HCT116 (cell line): ENCODE measurements around the gene DNAJB9.
"Not testable (repeated sequence)": the region's sequence is repeated elsewhere in the genome, so short reads cannot be mapped to it uniquely, and the experiment has no call there.

Experiments
- CBX3 ChIP-seq: IDR thresholded peaks from 2 replicates; pipeline ENCODE4 v1.6.1; 2012; ENCODE audit warnings: low read depth
- CEBPB ChIP-seq: IDR thresholded peaks from 2 replicates; pipeline ENCODE4 v1.6.1; 2012; ENCODE audit warnings: low read depth
- EZH2 ChIP-seq: fragments of 200-600 bp; sonication (generic); IDR thresholded peaks from 2 replicates; pipeline ENCODE4 v1.6.1; 2017; ENCODE audit warnings: antibody characterized with exemption, mixed run types
- POLR2A ChIP-seq: IDR thresholded peaks from 2 replicates; pipeline ENCODE4 v1.7.0; 2011; ENCODE audit warnings: borderline replicate concordance; ENCODE audit not compliant: insufficient read depth, insufficient read length; ENCODE audit errors: extremely low read depth
- RAD21 ChIP-seq: IDR thresholded peaks from 2 replicates; pipeline ENCODE4 v1.6.1; 2012; ENCODE audit warnings: low read depth, mild to moderate bottlenecking
- SIN3A ChIP-seq: IDR thresholded peaks from 2 replicates; pipeline ENCODE4 v1.6.1; 2012; ENCODE audit warnings: low read depth
- SP1 ChIP-seq: IDR thresholded peaks from 2 replicates; pipeline ENCODE4 v1.6.1; 2012; ENCODE audit warnings: low read depth
- SRF ChIP-seq: IDR thresholded peaks from 2 replicates; pipeline ENCODE4 v1.6.1; 2012; ENCODE audit warnings: low read depth
- TCF7L2 ChIP-seq: IDR thresholded peaks from 2 replicates; pipeline ENCODE4 v1.7.0; 2011; ENCODE audit warnings: borderline replicate concordance, inconsistent platforms; ENCODE audit not compliant: insufficient read depth, insufficient read length; ENCODE audit errors: extremely low read depth
- ZNF274 ChIP-seq: fragments of 200-500 bp; sonication (Bioruptor generic); IDR thresholded peaks from 2 replicates; pipeline ENCODE4 v1.6.1; 2014; ENCODE audit warnings: mild to moderate bottlenecking, low read depth, low read length, inconsistent platforms
- TF ChIP-seq, protein P1 (sequence below), 3 experiments: fragments of 200-600 bp in 1 of 3; sonication (generic) in 1 of 3; IDR thresholded peaks in 2 of 3; conservative IDR thresholded peaks in 1 of 3; 2 replicates each; pipeline ENCODE4 v1.5.1; 2012 to 2017; ENCODE audit warnings: low read depth in 2 of 3, low read length in 2 of 3, antibody characterized with exemption in 1 of 3, borderline replicate concordance in 1 of 3, control low read depth in 1 of 3, mild to moderate bottlenecking in 1 of 3, mixed read lengths in 1 of 3, mixed run types in 1 of 3, moderate library complexity in 1 of 3; ENCODE audit not compliant: insufficient read depth in 1 of 3
- TF ChIP-seq, protein P2 (sequence below): IDR thresholded peaks from 2 replicates; pipeline ENCODE4 v1.6.1; 2012; ENCODE audit warnings: low read depth
- TF ChIP-seq, protein P3 (sequence below): IDR thresholded peaks from 2 replicates; pipeline ENCODE4 v1.6.1; 2011; ENCODE audit warnings: mild to moderate bottlenecking, low read length, moderate library complexity; ENCODE audit not compliant: insufficient replicate concordance; ENCODE audit errors: extremely low read depth

DNA sequence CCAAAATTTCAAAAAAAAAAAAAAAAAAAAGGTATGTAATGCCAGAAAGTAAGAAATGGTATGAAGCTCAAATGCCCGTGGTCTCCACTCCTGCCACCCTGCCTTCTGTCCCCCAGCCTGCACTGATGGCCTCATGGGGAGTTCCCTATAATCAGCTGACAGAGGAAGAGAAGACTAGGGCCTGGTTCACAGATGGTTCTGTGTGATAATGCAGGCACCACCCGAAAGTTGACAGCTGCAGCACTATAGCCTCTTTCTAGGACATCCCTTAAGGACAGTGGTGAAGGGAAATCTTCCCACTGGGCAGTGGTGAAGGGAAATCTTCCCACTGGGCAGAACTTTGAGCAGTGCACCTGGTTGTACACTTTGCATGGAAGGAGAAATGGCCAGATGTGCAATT is 31.4 kb upstream of the DNAJB9 start:
- not testable (repeated sequence) for TF ChIP-seq EZH2, TCF7L2, POLR2A, CEBPB, SRF, RAD21, SP1, ZNF274, SIN3A, CBX3
- TF ChIP-seq, protein P1, sequence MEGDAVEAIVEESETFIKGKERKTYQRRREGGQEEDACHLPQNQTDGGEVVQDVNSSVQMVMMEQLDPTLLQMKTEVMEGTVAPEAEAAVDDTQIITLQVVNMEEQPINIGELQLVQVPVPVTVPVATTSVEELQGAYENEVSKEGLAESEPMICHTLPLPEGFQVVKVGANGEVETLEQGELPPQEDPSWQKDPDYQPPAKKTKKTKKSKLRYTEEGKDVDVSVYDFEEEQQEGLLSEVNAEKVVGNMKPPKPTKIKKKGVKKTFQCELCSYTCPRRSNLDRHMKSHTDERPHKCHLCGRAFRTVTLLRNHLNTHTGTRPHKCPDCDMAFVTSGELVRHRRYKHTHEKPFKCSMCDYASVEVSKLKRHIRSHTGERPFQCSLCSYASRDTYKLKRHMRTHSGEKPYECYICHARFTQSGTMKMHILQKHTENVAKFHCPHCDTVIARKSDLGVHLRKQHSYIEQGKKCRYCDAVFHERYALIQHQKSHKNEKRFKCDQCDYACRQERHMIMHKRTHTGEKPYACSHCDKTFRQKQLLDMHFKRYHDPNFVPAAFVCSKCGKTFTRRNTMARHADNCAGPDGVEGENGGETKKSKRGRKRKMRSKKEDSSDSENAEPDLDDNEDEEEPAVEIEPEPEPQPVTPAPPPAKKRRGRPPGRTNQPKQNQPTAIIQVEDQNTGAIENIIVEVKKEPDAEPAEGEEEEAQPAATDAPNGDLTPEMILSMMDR (IDR thresholded peaks at IDR 0.05 in 2 of 3, conservative IDR thresholded peaks at IDR 0.05 in 1 of 3; ENCODE audit: borderline replicate concordance in 1 of 3, insufficient read depth in 1 of 3, low read depth in 2 of 3, low read length in 2 of 3), result not testable (repeated sequence)
- TF ChIP-seq, protein P2, sequence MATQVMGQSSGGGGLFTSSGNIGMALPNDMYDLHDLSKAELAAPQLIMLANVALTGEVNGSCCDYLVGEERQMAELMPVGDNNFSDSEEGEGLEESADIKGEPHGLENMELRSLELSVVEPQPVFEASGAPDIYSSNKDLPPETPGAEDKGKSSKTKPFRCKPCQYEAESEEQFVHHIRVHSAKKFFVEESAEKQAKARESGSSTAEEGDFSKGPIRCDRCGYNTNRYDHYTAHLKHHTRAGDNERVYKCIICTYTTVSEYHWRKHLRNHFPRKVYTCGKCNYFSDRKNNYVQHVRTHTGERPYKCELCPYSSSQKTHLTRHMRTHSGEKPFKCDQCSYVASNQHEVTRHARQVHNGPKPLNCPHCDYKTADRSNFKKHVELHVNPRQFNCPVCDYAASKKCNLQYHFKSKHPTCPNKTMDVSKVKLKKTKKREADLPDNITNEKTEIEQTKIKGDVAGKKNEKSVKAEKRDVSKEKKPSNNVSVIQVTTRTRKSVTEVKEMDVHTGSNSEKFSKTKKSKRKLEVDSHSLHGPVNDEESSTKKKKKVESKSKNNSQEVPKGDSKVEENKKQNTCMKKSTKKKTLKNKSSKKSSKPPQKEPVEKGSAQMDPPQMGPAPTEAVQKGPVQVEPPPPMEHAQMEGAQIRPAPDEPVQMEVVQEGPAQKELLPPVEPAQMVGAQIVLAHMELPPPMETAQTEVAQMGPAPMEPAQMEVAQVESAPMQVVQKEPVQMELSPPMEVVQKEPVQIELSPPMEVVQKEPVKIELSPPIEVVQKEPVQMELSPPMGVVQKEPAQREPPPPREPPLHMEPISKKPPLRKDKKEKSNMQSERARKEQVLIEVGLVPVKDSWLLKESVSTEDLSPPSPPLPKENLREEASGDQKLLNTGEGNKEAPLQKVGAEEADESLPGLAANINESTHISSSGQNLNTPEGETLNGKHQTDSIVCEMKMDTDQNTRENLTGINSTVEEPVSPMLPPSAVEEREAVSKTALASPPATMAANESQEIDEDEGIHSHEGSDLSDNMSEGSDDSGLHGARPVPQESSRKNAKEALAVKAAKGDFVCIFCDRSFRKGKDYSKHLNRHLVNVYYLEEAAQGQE, result not testable (repeated sequence)
- TF ChIP-seq, protein P3, sequence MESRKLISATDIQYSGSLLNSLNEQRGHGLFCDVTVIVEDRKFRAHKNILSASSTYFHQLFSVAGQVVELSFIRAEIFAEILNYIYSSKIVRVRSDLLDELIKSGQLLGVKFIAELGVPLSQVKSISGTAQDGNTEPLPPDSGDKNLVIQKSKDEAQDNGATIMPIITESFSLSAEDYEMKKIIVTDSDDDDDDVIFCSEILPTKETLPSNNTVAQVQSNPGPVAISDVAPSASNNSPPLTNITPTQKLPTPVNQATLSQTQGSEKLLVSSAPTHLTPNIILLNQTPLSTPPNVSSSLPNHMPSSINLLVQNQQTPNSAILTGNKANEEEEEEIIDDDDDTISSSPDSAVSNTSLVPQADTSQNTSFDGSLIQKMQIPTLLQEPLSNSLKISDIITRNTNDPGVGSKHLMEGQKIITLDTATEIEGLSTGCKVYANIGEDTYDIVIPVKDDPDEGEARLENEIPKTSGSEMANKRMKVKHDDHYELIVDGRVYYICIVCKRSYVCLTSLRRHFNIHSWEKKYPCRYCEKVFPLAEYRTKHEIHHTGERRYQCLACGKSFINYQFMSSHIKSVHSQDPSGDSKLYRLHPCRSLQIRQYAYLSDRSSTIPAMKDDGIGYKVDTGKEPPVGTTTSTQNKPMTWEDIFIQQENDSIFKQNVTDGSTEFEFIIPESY, result not testable (repeated sequence)
